ENCODE results near the gene SPN. TPM values are rescaled to one million over a fixed set of nuclear protein-coding genes. Genes with fewer than 3 reads are reported as not detected.
"Not testable (repeated sequence)": the region's sequence is repeated elsewhere in the genome, so short reads cannot be mapped to it uniquely, and the experiment has no call there.

The SPN gene
- polyA plus RNA-seq, 1 donor from 2014 or later = 11.0 TPM

DNA sequence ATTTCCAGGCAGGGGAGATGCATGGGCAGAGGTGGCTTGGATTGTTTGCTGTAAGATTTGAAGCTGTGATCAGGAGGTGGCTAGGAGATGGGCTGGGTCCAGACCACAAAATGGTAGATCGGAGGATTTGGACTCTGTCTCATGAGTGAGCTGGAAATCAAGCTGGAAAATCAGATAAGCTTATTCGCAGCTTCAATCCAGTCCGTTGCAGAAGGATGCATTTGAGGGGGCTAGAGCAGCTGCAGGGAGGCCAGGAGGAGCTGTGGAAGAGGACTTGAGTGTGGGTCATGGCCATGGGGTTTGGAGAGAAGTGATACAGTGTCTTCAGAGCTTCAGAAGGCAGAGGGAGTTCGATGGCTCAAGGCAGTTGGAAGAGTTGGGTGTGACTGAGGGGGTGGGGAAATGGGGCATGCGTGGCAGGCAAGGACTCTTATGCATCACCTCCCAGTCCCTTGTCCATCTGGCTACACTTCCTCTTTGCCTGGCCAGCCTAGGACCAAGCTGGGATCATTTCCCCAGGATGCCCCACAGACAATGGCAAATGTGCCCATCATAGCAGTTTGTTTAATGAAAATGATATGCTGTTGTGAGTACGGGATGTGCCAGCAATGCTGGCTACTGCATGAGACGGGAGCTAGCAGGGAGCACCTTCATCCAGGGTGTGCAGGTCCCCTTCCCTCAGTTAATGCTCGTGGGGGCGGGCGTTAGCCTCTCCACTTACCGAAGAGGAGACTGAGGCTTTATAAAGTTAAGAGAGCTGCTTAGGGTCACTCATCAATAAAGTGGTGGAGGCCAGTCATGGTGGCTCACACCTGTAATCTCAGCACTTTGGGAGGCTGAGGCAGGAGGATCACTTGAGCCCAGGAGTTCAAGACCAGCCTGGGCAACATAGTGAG lies 36.5 kb downstream of the SPN start:
- H3K9me3 Mint-ChIP-seq = peaks cover 0 to 9% (median 6%) of the 10 kb centered on the region in 3 donors
- H3K36me3 Mint-ChIP-seq = no peaks in the 10 kb centered on the region
- peaks cover 17 to 19% (median 18%) of the 10 kb centered on the region in 3 donors for H3K4me1 Mint-ChIP-seq
- peaks cover 2% of the 10 kb centered on the region for H3K27me3 Mint-ChIP-seq
- H3K4me3 Mint-ChIP-seq = no peak overlapping the region
- H3K27ac Mint-ChIP-seq = peak overlapping the region in 2 of 3 donors; percentile 44 to 53

DNA sequence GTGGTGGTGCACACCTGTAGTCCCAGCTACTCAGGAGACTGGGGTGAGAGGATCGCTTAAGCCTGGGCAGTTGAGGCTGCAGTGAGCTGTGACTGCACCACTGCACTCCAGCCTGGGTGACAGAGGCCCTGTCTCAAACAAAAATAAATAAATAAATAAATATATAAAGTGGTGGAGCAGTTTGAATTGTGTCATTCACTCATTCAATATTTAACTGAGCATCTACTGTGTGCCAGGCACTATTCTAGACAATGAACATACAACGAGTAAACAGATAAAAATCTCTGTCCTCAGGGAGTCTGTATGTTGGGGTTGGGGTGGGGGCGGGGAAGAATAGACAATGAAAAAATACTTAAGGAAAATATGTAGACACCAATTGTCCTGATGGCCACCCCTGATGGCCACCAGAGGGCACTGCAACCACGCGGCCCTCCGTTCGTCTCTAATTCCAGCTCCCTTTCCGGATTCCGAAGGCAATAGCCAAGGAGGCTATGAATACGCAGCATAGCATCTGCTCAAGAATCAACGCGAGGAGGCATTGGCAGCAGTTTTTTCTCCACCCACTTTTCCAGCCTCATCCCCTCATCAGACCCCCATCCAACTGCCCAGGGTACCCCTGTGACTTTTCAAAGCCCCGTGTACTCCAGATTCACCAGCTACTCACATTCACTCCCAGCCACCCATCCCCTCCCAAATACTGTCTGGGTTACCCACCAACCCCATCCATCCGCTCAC lies 37.4 kb downstream of the SPN start:
- peak overlapping the region in 2 of 3 donors; percentile 87 to 91 for H3K27ac Mint-ChIP-seq

DNA sequence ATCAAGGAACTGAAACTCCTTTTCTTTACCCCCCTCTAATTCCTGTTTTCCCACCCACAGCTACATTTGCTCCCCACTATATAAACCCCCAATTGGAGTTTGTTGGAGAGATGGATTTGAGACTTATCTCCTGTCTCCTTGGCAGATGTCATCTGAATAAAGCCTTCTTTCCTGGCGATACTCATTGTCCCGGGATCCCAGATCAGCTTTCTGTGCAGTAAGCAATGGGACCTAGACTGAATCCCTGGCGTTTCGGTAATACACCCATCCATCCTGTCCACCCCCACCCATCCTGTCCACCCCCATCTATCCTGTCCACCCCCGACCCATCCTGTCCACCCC lies 38.1 kb downstream of the SPN start:
- Mint-ChIP-seq H3K27me3 (peaks cover 2% of the 10 kb centered on the region), H3K36me3 (no peaks in the 10 kb centered on the region), H3K4me3 (peak overlapping the region in 2 of 4 donors; percentile 86 to 91), H3K9me3 (peaks cover 0 to 9% (median 6%) of the 10 kb centered on the region in 3 donors), H3K27ac (peak overlapping the region in 2 of 3 donors; percentile 91 to 94), H3K4me1 (peaks cover 17 to 19% (median 18%) of the 10 kb centered on the region in 3 donors)

More for the DNA sequence above, 37.4 kb downstream of the SPN start:
- H3K27me3 Mint-ChIP-seq = peaks cover 2% of the 10 kb centered on the region
- H3K9me3 Mint-ChIP-seq = peaks cover 0 to 9% (median 6%) of the 10 kb centered on the region in 3 donors
- no peaks in the 10 kb centered on the region for H3K36me3 Mint-ChIP-seq
- H3K4me1 Mint-ChIP-seq = peaks cover 17 to 19% (median 18%) of the 10 kb centered on the region in 3 donors
- peak overlapping the region; percentile 4 to 91 (median 68) for H3K4me3 Mint-ChIP-seq

GRCh38 chr16:29702269-29702668 lies 39.2 kb downstream of the SPN start:
- Mint-ChIP-seq H3K4me3 (peak overlapping the region; percentile 51 to 91 (median 78)), H3K9me3 (peaks cover 0 to 9% (median 6%) of the 10 kb centered on the region in 3 donors), H3K36me3 (no peaks in the 10 kb centered on the region), H3K27me3 (peaks cover 2% of the 10 kb centered on the region), H3K4me1 (peaks cover 17 to 19% (median 18%) of the 10 kb centered on the region in 3 donors), H3K27ac (peak overlapping the region; percentile 91 to 95 (median 94))

- peaks cover 19 to 29% (median 24%) of the 10 kb centered on the region in 3 donors for H3K4me1 Mint-ChIP-seq
- H3K27ac Mint-ChIP-seq = no peak overlapping the region
- H3K9me3 Mint-ChIP-seq = peaks cover 0 to 8% (median 0%) of the 10 kb centered on the region in 3 donors
- H3K36me3 Mint-ChIP-seq = no peaks in the 10 kb centered on the region
- H3K4me3 Mint-ChIP-seq = peak overlapping the region in 1 of 4 donors; percentile 22
- H3K27me3 Mint-ChIP-seq = peaks cover 5% of the 10 kb centered on the region
Measured at GRCh38 chr16:29705030-29705429, 42.0 kb downstream of the SPN start.

DNA sequence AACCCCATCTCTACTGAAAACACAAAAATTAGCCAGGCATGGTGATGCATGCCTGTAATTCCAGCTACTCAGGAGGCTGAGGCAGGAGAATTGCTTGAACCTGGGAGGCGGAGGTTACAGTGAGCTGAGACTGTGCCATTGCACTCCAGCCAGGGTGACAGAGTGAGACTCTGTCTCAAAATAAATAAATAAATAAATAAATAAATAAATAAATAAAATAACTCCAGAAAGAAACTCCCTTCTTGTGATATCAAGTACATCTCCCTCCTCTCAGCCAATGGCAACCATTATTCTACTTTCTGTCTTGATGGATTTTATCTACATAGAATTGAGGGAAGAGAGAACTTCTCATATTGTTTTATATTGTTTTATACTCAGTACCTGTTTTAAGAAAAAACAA lies 44.1 kb downstream of the SPN start:
- not testable (repeated sequence) for H3K27ac Mint-ChIP-seq, H3K9me3 Mint-ChIP-seq, H3K27me3 Mint-ChIP-seq, H3K36me3 Mint-ChIP-seq, H3K4me3 Mint-ChIP-seq
- H3K4me1 Mint-ChIP-seq = peaks cover 10 to 25% (median 22%) of the 10 kb centered on the region in 3 donors

DNA sequence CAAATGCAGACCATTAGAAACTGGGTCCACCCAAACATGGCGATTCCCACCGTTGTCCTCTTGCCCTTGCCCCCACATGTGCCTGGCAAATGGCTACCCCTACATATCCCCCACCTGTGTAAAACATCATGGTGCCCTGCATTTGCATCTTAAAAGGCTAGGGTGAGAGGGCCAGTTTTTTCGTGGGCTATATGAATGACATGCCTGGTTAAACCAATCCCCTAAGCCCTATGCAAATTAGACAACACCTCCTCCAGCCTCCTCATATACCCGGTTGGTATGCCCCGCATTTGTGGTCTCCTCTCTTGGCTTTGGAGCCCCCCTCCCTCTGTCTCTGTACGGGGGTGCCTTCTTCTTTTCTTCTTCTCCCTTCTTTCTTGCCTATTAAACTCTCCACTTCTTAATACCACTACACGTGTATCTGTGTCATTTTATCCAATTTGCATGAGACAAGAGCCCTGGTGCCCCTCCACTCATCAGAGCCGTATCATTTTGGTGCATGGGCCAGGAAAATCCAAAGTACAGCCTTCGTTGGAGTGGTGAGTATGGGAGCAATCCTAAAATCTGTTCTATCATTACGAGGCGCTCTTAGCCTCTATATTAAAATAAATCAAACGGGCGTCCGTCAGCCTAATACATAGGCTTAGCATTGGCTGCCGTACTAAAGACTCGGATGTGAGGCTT lies 46.0 kb downstream of the SPN start:
- Mint-ChIP-seq H3K36me3 (no peaks in the 10 kb centered on the region), H3K9me3 (no peaks in the 10 kb centered on the region), H3K4me1 (peaks cover 3 to 20% (median 15%) of the 10 kb centered on the region in 3 donors), H3K27ac (peak overlapping the region in 1 of 3 donors; percentile 17), H3K4me3 (peak overlapping the region in 1 of 4 donors; percentile 5), H3K27me3 (peaks cover 5% of the 10 kb centered on the region)

DNA sequence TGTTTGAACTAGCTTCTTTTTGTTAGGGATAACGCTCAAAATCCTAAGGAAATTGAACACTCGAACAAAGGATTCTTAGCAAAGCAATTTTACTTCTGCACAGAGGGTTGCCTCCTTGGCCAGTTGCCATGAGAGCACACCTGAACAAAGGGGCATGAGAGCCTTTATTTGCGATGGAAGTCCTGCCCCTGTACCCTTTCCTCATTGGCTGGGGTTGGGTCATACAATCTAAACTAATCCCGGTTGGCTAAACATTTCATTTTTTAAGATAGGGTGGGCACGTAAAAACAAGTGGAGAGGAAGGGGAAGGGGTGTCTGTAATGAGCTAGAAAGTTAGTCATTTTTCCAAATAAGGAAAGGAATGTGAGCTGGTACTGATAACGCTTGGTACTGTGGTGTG lies 46.6 kb downstream of the SPN start:
- not testable (repeated sequence) for H3K36me3 Mint-ChIP-seq, H3K27me3 Mint-ChIP-seq, H3K9me3 Mint-ChIP-seq, H3K4me3 Mint-ChIP-seq
- H3K27ac Mint-ChIP-seq = peak overlapping the region in 1 of 3 donors; percentile 17
- peaks cover 3 to 20% (median 13%) of the 10 kb centered on the region in 3 donors for H3K4me1 Mint-ChIP-seq

- no peaks in the 10 kb centered on the region for H3K9me3 Mint-ChIP-seq
- H3K27me3 Mint-ChIP-seq = peaks cover 5% of the 10 kb centered on the region
- no peaks in the 10 kb centered on the region for H3K36me3 Mint-ChIP-seq
- peak overlapping the region in 3 of 4 donors; percentile 3 to 51 (median 12) for H3K4me3 Mint-ChIP-seq
- H3K27ac Mint-ChIP-seq = peak overlapping the region in 2 of 3 donors; percentile 3 to 18
- H3K4me1 Mint-ChIP-seq = peaks cover 3 to 20% (median 13%) of the 10 kb centered on the region in 3 donors
Measured at GRCh38 chr16:29710227-29711219, 47.5 kb downstream of the SPN start.

GRCh38 chr16:29712809-29713208 lies 49.8 kb downstream of the SPN start:
- H3K36me3 Mint-ChIP-seq = no peaks in the 10 kb centered on the region
- no peaks in the 10 kb centered on the region for H3K9me3 Mint-ChIP-seq
- H3K4me1 Mint-ChIP-seq = peaks cover 3 to 15% (median 13%) of the 10 kb centered on the region in 3 donors
- no peak overlapping the region for H3K4me3 Mint-ChIP-seq
- H3K27me3 Mint-ChIP-seq = peaks cover 6% of the 10 kb centered on the region
- H3K27ac Mint-ChIP-seq = no peak overlapping the region

DNA sequence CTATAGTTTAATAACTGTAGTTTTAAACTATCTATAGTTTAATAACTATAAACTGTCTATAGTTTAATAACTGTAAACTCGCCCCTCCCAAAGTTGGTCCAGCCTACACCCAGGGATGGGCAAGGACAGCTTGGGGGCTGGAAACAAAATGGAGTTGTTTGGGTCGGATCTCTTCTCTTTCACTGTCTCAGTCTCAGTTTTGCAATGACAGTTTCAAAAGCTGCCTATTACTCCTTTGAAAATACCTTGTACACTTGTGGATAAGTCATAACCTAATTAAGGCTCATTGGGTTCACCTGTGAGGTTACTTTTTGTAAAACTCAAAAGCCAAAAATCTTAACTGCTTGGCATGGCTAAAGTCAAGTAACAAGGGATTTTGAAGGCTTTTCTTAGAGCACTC lies 51.3 kb downstream of the SPN start:
- Mint-ChIP-seq H3K36me3 (no peaks in the 10 kb centered on the region), H3K27ac (no peak overlapping the region), H3K4me3 (no peak overlapping the region), H3K9me3 (no peaks in the 10 kb centered on the region), H3K27me3 (peaks cover 2% of the 10 kb centered on the region), H3K4me1 (peaks cover 6 to 13% (median 8%) of the 10 kb centered on the region in 3 donors)

DNA sequence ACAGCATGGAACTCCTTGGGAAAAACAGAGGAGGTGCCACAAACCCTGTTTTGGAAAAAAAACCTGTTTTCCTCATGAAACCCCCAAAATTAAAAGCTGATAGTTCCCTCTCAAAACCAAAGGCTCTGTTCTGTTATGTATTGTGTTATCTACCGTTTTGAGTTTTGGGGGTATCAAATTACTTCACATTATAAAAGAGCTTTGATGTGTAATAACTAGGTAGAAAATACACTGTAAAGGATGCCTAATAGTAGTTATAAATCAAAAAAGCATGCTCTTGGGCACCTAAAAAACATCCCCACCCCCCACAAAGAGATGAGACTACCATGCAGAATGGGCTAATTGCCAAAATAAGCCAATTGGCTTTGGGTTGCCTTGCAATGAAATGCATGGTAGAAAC lies 51.9 kb downstream of the SPN start:
- Mint-ChIP-seq H3K4me1 (peaks cover 6 to 13% (median 8%) of the 10 kb centered on the region in 3 donors), H3K27me3 (peaks cover 2% of the 10 kb centered on the region), H3K9me3 (no peaks in the 10 kb centered on the region), H3K27ac (no peak overlapping the region), H3K36me3 (no peaks in the 10 kb centered on the region), H3K4me3 (no peak overlapping the region)

DNA sequence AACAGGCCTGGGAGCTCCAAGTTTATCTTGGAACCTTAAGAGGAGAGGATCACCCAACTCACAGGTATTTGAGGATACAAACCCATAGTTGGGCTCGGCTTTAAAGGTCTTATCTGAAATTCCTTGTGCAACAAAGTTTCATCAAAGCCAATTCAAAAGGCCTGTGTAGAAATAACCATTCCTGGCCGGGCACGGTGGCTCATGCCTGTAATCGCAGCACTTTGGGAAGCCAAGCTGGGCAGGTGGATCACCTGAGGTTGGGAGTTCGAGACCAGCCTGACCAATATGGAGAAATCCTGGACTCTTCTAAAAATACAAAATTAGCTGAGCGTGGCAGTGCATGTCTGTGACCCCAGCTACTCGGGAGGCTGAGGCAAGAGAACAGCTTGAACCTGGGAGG lies 54.1 kb downstream of the SPN start:
- Mint-ChIP-seq H3K36me3 (no peaks in the 10 kb centered on the region), H3K27ac (no peak overlapping the region), H3K9me3 (no peaks in the 10 kb centered on the region), H3K27me3 (peaks cover 2% of the 10 kb centered on the region), H3K4me1 (peaks cover 2 to 10% (median 8%) of the 10 kb centered on the region in 3 donors), H3K4me3 (no peak overlapping the region)

GRCh38 chr16:29719063-29719462 lies 56.0 kb downstream of the SPN start:
- no peak overlapping the region for H3K27ac Mint-ChIP-seq
- no peaks in the 10 kb centered on the region for H3K36me3 Mint-ChIP-seq
- peaks cover 2% of the 10 kb centered on the region for H3K27me3 Mint-ChIP-seq
- H3K4me1 Mint-ChIP-seq = peaks cover 6 to 10% (median 8%) of the 10 kb centered on the region in 3 donors
- no peaks in the 10 kb centered on the region for H3K9me3 Mint-ChIP-seq
- H3K4me3 Mint-ChIP-seq = no peak overlapping the region
